Activated CD8-positive, alpha-beta T cell treated with anti-CD3 and anti-CD28 coated beads, Interleukin-2, amount 10 ng/mL, durations not matched to agents 7 days and 5 days (primary cell): Measurements from ENCODE around the gene SLC9A5. TPM values are rescaled to one million over a fixed set of nuclear protein-coding genes. Genes with fewer than 3 reads are reported as not detected.
A peak's percentile ranks its signal among the peaks of the same experiment; 100 is the strongest.

Experiments used
- ATAC-seq: fragments of 150-1000 bp; cut with Tn5 transposase; one replicate; pipeline ENCODE4 v1.10.0; 2021; ENCODE audit warnings: moderate library complexity
- CTCF ChIA-PET: fragments of 350-600 bp; sonication (Branson Sonifier 250); formaldehyde crosslinking; loops from one replicate; lab custom pipeline; 2021; ENCODE audit warnings: antibody characterized with exemption; lab: Charles Lee
- POLR2A ChIA-PET: fragments of 350-600 bp; sonication (Branson Sonifier 250); formaldehyde crosslinking; loops from one replicate; lab custom pipeline; 2021; ENCODE audit warnings: antibody characterized with exemption; lab: Charles Lee
- DNase-seq: peaks from one replicate; pipeline ENCODE4 v3.0.0-alpha.2; 2020
- H3K27ac Mint-ChIP-seq: one replicate; pipeline ENCODE4 v1.8.0; 2021; ENCODE audit warnings: mild to moderate bottlenecking, mixed read lengths
- H3K27me3 Mint-ChIP-seq: one replicate; pipeline ENCODE4 v1.8.0; 2021; ENCODE audit warnings: low read depth, mixed read lengths
- H3K36me3 Mint-ChIP-seq: one replicate; pipeline ENCODE4 v1.8.0; 2021; ENCODE audit warnings: low read depth, mixed read lengths
- H3K4me1 Mint-ChIP-seq: one replicate; pipeline ENCODE4 v1.8.0; 2021; ENCODE audit warnings: low read depth, mixed read lengths
- H3K4me3 Mint-ChIP-seq: one replicate; pipeline ENCODE4 v1.8.0; 2021; ENCODE audit warnings: mild to moderate bottlenecking, mixed read lengths
- H3K9me3 Mint-ChIP-seq: one replicate; pipeline ENCODE4 v1.8.0; 2022; ENCODE audit warnings: mixed read lengths; ENCODE audit not compliant: insufficient read depth
- microRNA-seq: library from miRNA; unstranded; fragments of <30 nt; microRNA quantifications from one replicate; pipeline ENCODE4 v1.2.0, GENCODE V29; 2022
- total RNA-seq, 2 experiments: library from RNA; stranded (reverse); gene quantifications; one replicate each; pipeline ENCODE4 v1.2.3, GENCODE V29; 2021

Gene SLC9A5
- total RNA-seq, 2 experiments from 2014 or later: 3.1 to 4.1 TPM

GRCh38 chr16:67305216-67306071 is 56.7 kb downstream of the SLC9A5 start:
- Mint-ChIP-seq H3K9me3 (no peaks in the 10 kb centered on the region), H3K4me3 (no peak overlapping the region), H3K4me1 (peaks cover 3% of the 10 kb centered on the region), H3K27me3 (peaks cover 3% of the 10 kb centered on the region), H3K27ac (no peak overlapping the region), H3K36me3 (no peaks in the 10 kb centered on the region)
- DNase-seq (no peak), ATAC-seq (no peak)
- CTCF ChIA-PET: no interaction called here
- POLR2A ChIA-PET: no interaction called here

DNA sequence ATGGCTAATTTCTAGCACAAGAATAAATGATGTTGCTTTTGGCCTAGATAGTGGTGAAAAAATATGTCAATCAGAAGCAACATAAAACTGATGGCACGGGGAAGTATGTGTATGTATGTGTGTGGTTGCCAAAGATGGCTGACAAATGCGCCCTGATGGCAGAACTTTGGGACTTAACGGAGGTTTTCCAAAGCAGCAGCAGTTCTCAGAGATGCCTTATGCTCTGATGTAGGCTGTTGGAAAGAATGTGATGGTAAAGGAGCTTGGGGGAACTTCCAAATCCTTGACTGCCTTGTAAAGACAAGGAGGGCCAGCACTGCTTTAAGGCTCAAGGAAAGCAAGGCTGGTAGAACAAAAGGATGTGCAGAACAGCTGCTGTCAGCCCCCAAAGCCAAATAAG is 61.8 kb downstream of the SLC9A5 start:
- H3K9me3 Mint-ChIP-seq: no peaks in the 10 kb centered on the region
- H3K27me3 Mint-ChIP-seq: peaks cover 3% of the 10 kb centered on the region
- DNase-seq (no peak), ATAC-seq (no peak)
- H3K27ac Mint-ChIP-seq: no peak overlapping the region
- POLR2A ChIA-PET: no interaction called here
- H3K4me1 Mint-ChIP-seq: peaks cover 23% of the 10 kb centered on the region
- H3K36me3 Mint-ChIP-seq: no peaks in the 10 kb centered on the region
- CTCF ChIA-PET: interaction anchor here (2.7 kb wide), 1 partner anchor 16 kb away, joined by 17 read pairs; the partner anchor contains the start of genes KCTD19 and LRRC36
- no peak overlapping the region for H3K4me3 Mint-ChIP-seq

- peak; percentile 72 for DNase-seq
- POLR2A ChIA-PET: interaction anchor here (0.6 kb wide), 1 partner anchor 13 kb away, joined by 3 read pairs; no protein-coding TSS in a partner anchor
- ATAC-seq: peak; percentile 94
- peaks cover 23% of the 10 kb centered on the region for H3K4me1 Mint-ChIP-seq
- CTCF ChIA-PET: interaction anchor here (0.7 to 2.7 kb wide), 4 partner anchors 14 to 154 kb away, joined by 3 to 17 read pairs (median 5); partner anchors contain the start of genes KCTD19 and LRRC36
- no peak overlapping the region for H3K4me3 Mint-ChIP-seq
- no peaks in the 10 kb centered on the region for H3K27me3 Mint-ChIP-seq
- peak overlapping the region; percentile 76 for H3K27ac Mint-ChIP-seq
- no peaks in the 10 kb centered on the region for H3K36me3 Mint-ChIP-seq
- no peaks in the 10 kb centered on the region for H3K9me3 Mint-ChIP-seq
These were observed 63.1 kb downstream of the SLC9A5 start for GRCh38 chr16:67311607-67312488.

GRCh38 chr16:67312719-67313118 is 63.9 kb downstream of the SLC9A5 start:
- H3K4me3 Mint-ChIP-seq: no peak overlapping the region
- POLR2A ChIA-PET: no interaction called here
- CTCF ChIA-PET: interaction anchor here (0.7 to 2.7 kb wide), 3 partner anchors 13 to 28 kb away, joined by 3 to 17 read pairs (median 5); partner anchors contain the start of genes KCTD19 and LRRC36

GRCh38 chr16:67317853-67318252 is 69.1 kb downstream of the SLC9A5 start:
- H3K9me3 Mint-ChIP-seq: no peaks in the 10 kb centered on the region
- H3K36me3 Mint-ChIP-seq: no peaks in the 10 kb centered on the region
- CTCF ChIA-PET: no interaction called here
- no peak overlapping the region for H3K27ac Mint-ChIP-seq
- DNase-seq (no peak), ATAC-seq (no peak)
- H3K4me3 Mint-ChIP-seq: no peak overlapping the region
- H3K4me1 Mint-ChIP-seq: no peaks in the 10 kb centered on the region
- POLR2A ChIA-PET: no interaction called here
- peaks cover 12% of the 10 kb centered on the region for H3K27me3 Mint-ChIP-seq

More at GRCh38 chr16:67312719-67313118, 63.9 kb downstream of the SLC9A5 start:
- ATAC-seq (no peak), DNase-seq (no peak)
- Mint-ChIP-seq H3K27ac (no peak overlapping the region), H3K4me1 (peaks cover 23% of the 10 kb centered on the region), H3K36me3 (no peaks in the 10 kb centered on the region), H3K27me3 (no peaks in the 10 kb centered on the region), H3K9me3 (no peaks in the 10 kb centered on the region)

Small RNA genes lying within 50 kb of the gene (microRNA-seq; reads per million reads assigned to microRNA genes)
- 39.6 reads per million, percentile 47 among the genes with 10 or more reads in this experiment for gene MIR328

Other genes starting within 250 kb of the SLC9A5 start
- gene CBFB, start 219.8 kb upstream of the SLC9A5 start, total RNA-seq: 100 to 1,000 TPM; 235 to 241 TPM
- gene PHAF1, start 139.0 kb upstream of the SLC9A5 start, total RNA-seq: 10 to 100 TPM; 16.5 TPM
- 1 to 10 TPM; 6.6 to 7.2 TPM for gene B3GNT9, start 98.0 kb upstream of the SLC9A5 start, total RNA-seq
- 10 to 100 TPM; 39.2 to 40.7 TPM for gene TRADD, start 89.1 kb upstream of the SLC9A5 start, total RNA-seq
- 10 to 100 TPM; 22.7 to 24.8 TPM for gene FBXL8, start 89.0 kb upstream of the SLC9A5 start, total RNA-seq
- gene HSF4, start 84.2 kb upstream of the SLC9A5 start, total RNA-seq: 10 to 100 TPM; 31.5 to 34.4 TPM
- gene NOL3, start 78.4 kb upstream of the SLC9A5 start, total RNA-seq: 1 to 10 TPM; 7.4 to 8.2 TPM
- gene MATCAP1, start 65.0 kb upstream of the SLC9A5 start, total RNA-seq: 10 to 100 TPM; 43.3 to 48.2 TPM
- not detected for gene EXOC3L1, start 58.8 kb upstream of the SLC9A5 start, total RNA-seq
- 100 to 1,000 TPM; 134 to 138 TPM for gene E2F4, start 56.8 kb upstream of the SLC9A5 start, total RNA-seq
- gene ELMO3, start 49.8 kb upstream of the SLC9A5 start, total RNA-seq: 1 to 10 TPM; 7.2 to 8.0 TPM
- gene TMEM208, start 21.8 kb upstream of the SLC9A5 start, total RNA-seq: 10 to 100 TPM; 33.7 TPM
- 100 to 1,000 TPM in 1 of 2 experiments, 10 to 100 TPM in 1; 93.4 to 101 TPM for gene FHOD1, start 1.5 kb upstream of the SLC9A5 start, total RNA-seq
- 10 to 100 TPM; 13.6 to 16.3 TPM for gene PLEKHG4, start 30.6 kb downstream of the SLC9A5 start, total RNA-seq
- gene KCTD19, start 77.8 kb downstream of the SLC9A5 start, total RNA-seq: 1 to 10 TPM in 1 of 2 experiments, under 1 TPM in 1; 0.65 to 1.1 TPM
- gene LRRC36, start 77.8 kb downstream of the SLC9A5 start, total RNA-seq: not detected
- not detected for gene TPPP3, start 144.5 kb downstream of the SLC9A5 start, total RNA-seq
- under 1 TPM in 1 of 2 experiments, not detected in 1; 0.26 TPM for gene ZDHHC1, start 167.5 kb downstream of the SLC9A5 start, total RNA-seq
- gene HSD11B2, start 182.1 kb downstream of the SLC9A5 start, total RNA-seq: not detected
- 10 to 100 TPM; 52.7 to 58.1 TPM for gene ATP6V0D1, start 232.2 kb downstream of the SLC9A5 start, total RNA-seq
- not detected for gene AGRP, start 234.6 kb downstream of the SLC9A5 start, total RNA-seq